GM21786 (cell line): Measurements from ENCODE around the gene TRAF1.

ENCODE experiments used
- ATAC-seq: cut with Tn5 transposase; IDR thresholded peaks from one replicate; pipeline ENCODE4 v1.9.1; 2021; ENCODE audit not compliant: unreplicated experiment

The TRAF1 gene

GRCh38 chr9:120910643-120911042 lies 16.0 kb downstream of the TRAF1 start:
- ATAC-seq: no peak

GRCh38 chr9:120909904-120910303 lies 16.7 kb downstream of the TRAF1 start:
- ATAC-seq: no peak

GRCh38 chr9:120905315-120906164 lies 21.1 kb downstream of the TRAF1 start:
- ATAC-seq: no peak

- ATAC-seq: no peak
Measured at GRCh38 chr9:120904978-120905301, 21.7 kb downstream of the TRAF1 start.

GRCh38 chr9:120904061-120904977 lies 22.3 kb downstream of the TRAF1 start:
- no peak for ATAC-seq

- no peak for ATAC-seq
Measured at GRCh38 chr9:120902569-120903535, 23.7 kb downstream of the TRAF1 start.

GRCh38 chr9:120901755-120902568 lies 24.6 kb downstream of the TRAF1 start:
- ATAC-seq: no peak

GRCh38 chr9:120900824-120901223 lies 25.8 kb downstream of the TRAF1 start:
- no peak for ATAC-seq

- ATAC-seq: no peak
Measured at GRCh38 chr9:120899490-120900068, 27.0 kb downstream of the TRAF1 start.

- no peak for ATAC-seq
Measured at GRCh38 chr9:120898396-120898795, 28.2 kb downstream of the TRAF1 start.

- no peak for ATAC-seq
Measured at GRCh38 chr9:120895951-120896350, 30.6 kb downstream of the TRAF1 start.

GRCh38 chr9:120894321-120895148 lies 32.1 kb downstream of the TRAF1 start:
- no peak for ATAC-seq

- peak; percentile 25 for ATAC-seq
Measured at GRCh38 chr9:120893611-120894307, 32.8 kb downstream of the TRAF1 start.

- ATAC-seq: peak; percentile 64
Measured at GRCh38 chr9:120892748-120893610, 33.6 kb downstream of the TRAF1 start.

- peak; percentile 34 for ATAC-seq
Measured at GRCh38 chr9:120891884-120892747, 34.5 kb downstream of the TRAF1 start.

- no peak for ATAC-seq
Measured at GRCh38 chr9:120891245-120891883, 35.2 kb downstream of the TRAF1 start.
